HepG2 (cell line): ENCODE data around the gene COX7A1. TPM values are rescaled to one million over a fixed set of nuclear protein-coding genes. Genes with fewer than 3 reads are reported as not detected.

Source experiments
- ATAC-seq: fragments of 200-7000 bp; cut with Tn5 transposase; 3 replicates; pipeline ENCODE4 v1.9.1; 2020; ENCODE audit warnings: mild to moderate bottlenecking, moderate library complexity
- BruUV-seq: library from RNA; stranded (reverse); fragments of 400-500 nt; replicated peaks from 2 replicates; lab custom pipeline; 2021; lab: Mats Ljungman, UMichigan
- CTCF ChIA-PET: fragments of 300-600 bp; formaldehyde crosslinking; extraction: SDS; loops from one replicate; lab custom pipeline; 2021; ENCODE audit warnings: low total read pairs, inconsistent platforms, low intra/inter-chr PET ratio; lab: Yijun Ruan, JAX
- POLR2A ChIA-PET: fragments of 350-600 bp; sonication (Branson Sonifier 250); formaldehyde crosslinking; loops from one replicate; lab custom pipeline; 2020; ENCODE audit warnings: antibody characterized with exemption, inconsistent platforms; lab: Yijun Ruan, JAX
- DNase-seq: peaks from one replicate; pipeline ENCODE4 v3.0.0-alpha.2; 2015; ENCODE audit warnings: low spot score
- FAIRE-seq: peaks from 3 replicates; lab custom pipeline; 2011; peaks lifted over from hg19 to GRCh38; lab: Jason Lieb, UNC
- H2AFZ ChIP-seq: one replicate; pipeline ENCODE4 v1.6.1; 2011; ENCODE audit warnings: low read length, inconsistent platforms
- H3K27ac ChIP-seq: fragments of 300-600 bp; 3 replicates; pipeline ENCODE4 v1.8.0; 2011; ENCODE audit warnings: mixed run types, mild to moderate bottlenecking, mixed read lengths, low read length, inconsistent platforms; ENCODE audit not compliant: insufficient read depth; ENCODE audit errors: extremely low read length
- H3K27me3 ChIP-seq, 2 experiments: fragments of 200-600 bp in 1 of 2; 2 replicates in 1 of 2; 3 replicates in 1 of 2; pipeline versions ENCODE4 v1.6.0 to v1.8.0; 2011; ENCODE audit warnings: low read length in 2 of 2, mild to moderate bottlenecking in 2 of 2, moderate library complexity in 2 of 2, inconsistent platforms in 1 of 2; ENCODE audit not compliant: insufficient read depth in 2 of 2, control insufficient read depth in 1 of 2
- H3K36me3 ChIP-seq, 2 experiments: fragments of 200-600 bp in 1 of 2; replicated peaks in 1 of 2; 2 replicates in 1 of 2; 3 replicates in 1 of 2; pipeline versions ENCODE4 v1.5.1 to v1.8.0; 2011; ENCODE audit warnings: low read length in 2 of 2, inconsistent platforms in 1 of 2; ENCODE audit not compliant: insufficient read depth in 2 of 2, control insufficient read depth in 1 of 2
- H3K4me1 ChIP-seq: 2 replicates; pipeline ENCODE4 v1.5.1; 2012; ENCODE audit warnings: low read length, inconsistent platforms; ENCODE audit not compliant: insufficient read depth
- H3K4me2 ChIP-seq: 2 replicates; pipeline ENCODE4 v1.6.0; 2011; ENCODE audit warnings: low read depth, low read length, inconsistent platforms
- H3K4me3 ChIP-seq, 3 experiments: fragments of 200-600 bp in 1 of 3; sonication (generic), shearing (Covaris generic) in 1 of 3; replicated peaks in 1 of 3; 2 replicates each; pipeline ENCODE4 v1.5.1; 2011 to 2016; ENCODE audit warnings: low read length in 3 of 3, inconsistent platforms in 2 of 3, low read depth in 2 of 3, mild to moderate bottlenecking in 2 of 3, control low read depth in 1 of 3, mixed read lengths in 1 of 3; ENCODE audit not compliant: insufficient read depth in 1 of 3
- H3K79me2 ChIP-seq: one replicate; pipeline ENCODE4 v1.6.1; 2011; ENCODE audit warnings: low read length, inconsistent platforms; ENCODE audit not compliant: insufficient read depth
- H3K9ac ChIP-seq: 2 replicates; pipeline ENCODE4 v1.6.0; 2011; ENCODE audit warnings: mild to moderate bottlenecking, low read depth, low read length, inconsistent platforms; ENCODE audit not compliant: insufficient read depth
- H3K9me3 ChIP-seq: 2 replicates; pipeline ENCODE4 v1.5.1; 2012; ENCODE audit warnings: mild to moderate bottlenecking, low read length
- H4K20me1 ChIP-seq: 2 replicates; pipeline ENCODE4 v1.6.0; 2011; ENCODE audit warnings: inconsistent platforms, mild to moderate bottlenecking, low read length, moderate library complexity; ENCODE audit not compliant: insufficient read depth
- CCDC6 ChIP-seq: sonication (generic); formaldehyde crosslinking; IDR thresholded peaks from 2 replicates; pipeline ENCODE4 v1.8.1; 2022; ENCODE audit warnings: mild to moderate bottlenecking, missing genetic modification reagents, moderate library complexity
- CHD4 ChIP-seq: fragments of 200-600 bp; sonication (generic); IDR thresholded peaks from 2 replicates; pipeline ENCODE4 v1.7.0; 2017; ENCODE audit warnings: mild to moderate bottlenecking, low read length, borderline replicate concordance
- DNMT1 ChIP-seq: sonication (generic); formaldehyde crosslinking; IDR thresholded peaks from 2 replicates; pipeline ENCODE4 v1.5.1; 2020; ENCODE audit warnings: mild to moderate bottlenecking, missing genetic modification reagents
- KAT8 ChIP-seq: IDR thresholded peaks from 2 replicates; pipeline ENCODE4 v1.6.1; 2016; ENCODE audit warnings: missing genetic modification reagents, missing compliant biosample characterization
- MEIS2 ChIP-seq: sonication (generic); formaldehyde crosslinking; IDR thresholded peaks from 2 replicates; pipeline ENCODE4 v1.9.0; 2021; ENCODE audit warnings: mild to moderate bottlenecking, missing genetic modification reagents
- MXD4 ChIP-seq: IDR thresholded peaks from 2 replicates; pipeline ENCODE4 v1.6.1; 2016; ENCODE audit warnings: mild to moderate bottlenecking, missing biosample characterization, missing genetic modification reagents
- NFIC ChIP-seq: IDR thresholded peaks from 2 replicates; pipeline ENCODE4 v1.6.1; 2012; ENCODE audit warnings: mild to moderate bottlenecking, low read length, inconsistent platforms
- PCBP2 ChIP-seq: fragments of 200-400 bp; formaldehyde crosslinking; optimal IDR thresholded peaks from 2 replicates; pipeline ENCODE3; 2018; ENCODE audit warnings: low read length, low read depth; ENCODE audit not compliant: poor library complexity, severe bottlenecking
- SOX13 ChIP-seq, 3 experiments: fragments of 450-650 bp in 1 of 3; sonication (generic) in 1 of 3; formaldehyde crosslinking in 1 of 3; IDR thresholded peaks in 2 of 3; conservative IDR thresholded peaks in 1 of 3; 2 replicates each; pipeline versions ENCODE4 v1.5.0 to v1.6.1; 2016 to 2020; ENCODE audit warnings: antibody characterized with exemption in 1 of 3, mild to moderate bottlenecking in 1 of 3, missing compliant biosample characterization in 1 of 3, missing genetic modification reagents in 1 of 3, moderate library complexity in 1 of 3
- ZFP90 ChIP-seq: sonication (generic); formaldehyde crosslinking; IDR thresholded peaks from 2 replicates; pipeline ENCODE4 v1.8.0; 2022; ENCODE audit warnings: missing genetic modification reagents, mild to moderate bottlenecking, inconsistent platforms, borderline replicate concordance
- ZNF7 ChIP-seq: IDR thresholded peaks from 2 replicates; pipeline ENCODE4 v1.6.1; 2016; ENCODE audit warnings: missing biosample characterization, missing genetic modification reagents
- WGBS: methylation state at CpG from one replicate; pipeline ENCODE4 v1.1.6; 2017; ENCODE audit warnings: low lambda C conversion rate; 5-methylcytosine and 5-hydroxymethylcytosine counted together
- in situ Hi-C: cut with HindIII; loops from 2 replicates; pipeline ENCODE4 v1.10.0; 2017; ENCODE audit warnings: low pct_unique_long_range_greater_than_20kb; ENCODE audit not compliant: extremely low pct_ligation_motif_present
- intact Hi-C: fragments of 100-400 bp; cut with micrococcal nuclease; formaldehyde crosslinking; loops from one replicate; pipeline ENCODE4 v1.10.0; 2022; ENCODE audit not compliant: unreplicated experiment
- polyA plus RNA-seq, 8 experiments: library from polyadenylated mRNA; depleted of rRNA in 3 of 8; stranded (reverse) in 7 of 8; unstranded in 1 of 8; fragments of >200 nt; fragmentation: Illumina TruSeq in 4 of 8; extraction: Trizol in 4 of 8; gene quantifications; 2 replicates each; pipeline versions ENCODE4 v1.2.1 to v1.2.3, GENCODE V29; 2011 to 2016; ENCODE audit warnings: low read depth in 4 of 8, missing spikeins in 1 of 8, mixed read lengths in 1 of 8; ENCODE audit not compliant: insufficient read depth in 1 of 8
- total RNA-seq, 5 experiments: library from RNA; depleted of rRNA; stranded (reverse); fragments of >200 nt; fragmentation: Illumina TruSeq; extraction: Trizol; gene quantifications; 2 replicates each; pipeline ENCODE4 v1.2.3, GENCODE V29; 2016; ENCODE audit warnings: low read depth in 1 of 5
- TF ChIP-seq, protein P1 (sequence below): sonication (generic); formaldehyde crosslinking; IDR thresholded peaks from 2 replicates; pipeline ENCODE4 v1.9.0; 2022; ENCODE audit warnings: low read depth, missing genetic modification reagents
- TF ChIP-seq, protein P2 (sequence below): sonication (generic); IDR thresholded peaks from 2 replicates; pipeline ENCODE4 v1.6.1; 2016; ENCODE audit warnings: low read depth, borderline replicate concordance

Gene COX7A1
- total and polyA plus RNA-seq, 2 of the 13 experiments (the other 11 are each of a cell fraction or from before 2014, with no cell fraction given), result not detected

DNA sequence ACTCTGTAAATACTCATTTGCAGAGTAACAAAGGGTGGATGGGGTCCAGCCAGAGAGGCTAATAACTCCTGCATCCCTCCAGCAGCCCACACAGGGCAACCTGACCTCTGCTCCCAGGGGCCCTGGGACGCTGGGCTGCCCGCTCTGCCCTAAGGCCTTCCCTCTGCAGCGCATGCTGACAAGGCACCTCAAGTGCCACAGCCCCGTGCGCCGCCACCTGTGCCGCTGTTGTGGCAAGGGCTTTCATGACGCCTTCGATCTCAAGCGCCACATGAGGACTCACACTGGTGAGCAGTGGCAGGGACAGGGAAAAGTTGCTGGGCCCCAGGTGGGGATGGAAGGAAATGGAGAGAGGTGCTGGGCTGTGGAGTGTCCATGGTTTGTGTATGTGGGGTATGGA lies 39.6 kb downstream of the COX7A1 start:
- Histone ChIP-seq H3K4me1 (peaks cover 24% of the 10 kb centered on the region), H3K9me3 (no peaks in the 10 kb centered on the region), H3K27ac (no peak overlapping the region), H3K4me2 (no peak overlapping the region), H3K4me3 (no peak overlapping the region), H2AFZ (no peak overlapping the region), H3K79me2 (peaks cover 21% of the 10 kb centered on the region), H4K20me1 (no peaks in the 10 kb centered on the region), H3K9ac (no peak overlapping the region), H3K27me3 (no peaks in the 10 kb centered on the region; a peak in 1 of 5 replicates), H3K36me3 (peaks cover 8 to 12% of the 10 kb centered on the region in 2 experiments; a peak in 2 of 5 replicates)
- intact Hi-C loops, result no loop called here
- no TSS peak for BruUV-seq
- POLR2A ChIA-PET, result no interaction called here
- TF ChIP-seq KAT8 (CRISPR knock-in tag) (no peak), ZNF7 (no peak), DNMT1 (CRISPR knock-in tag) (no peak), NFIC (no peak), MXD4 (no peak), CHD4 (no peak), CCDC6 (CRISPR knock-in tag) (no peak), SOX13 (IDR thresholded peaks at IDR 0.05) (no peak), SOX13 (CRISPR knock-in tag; conservative IDR thresholded peaks at IDR 0.05 in 1 of 2, IDR thresholded peaks at IDR 0.05 in 1 of 2) (no peak), PCBP2 (no peak), ZFP90 (CRISPR knock-in tag) (no peak), MEIS2 (CRISPR knock-in tag) (no peak)
- TF ChIP-seq, protein P1, sequence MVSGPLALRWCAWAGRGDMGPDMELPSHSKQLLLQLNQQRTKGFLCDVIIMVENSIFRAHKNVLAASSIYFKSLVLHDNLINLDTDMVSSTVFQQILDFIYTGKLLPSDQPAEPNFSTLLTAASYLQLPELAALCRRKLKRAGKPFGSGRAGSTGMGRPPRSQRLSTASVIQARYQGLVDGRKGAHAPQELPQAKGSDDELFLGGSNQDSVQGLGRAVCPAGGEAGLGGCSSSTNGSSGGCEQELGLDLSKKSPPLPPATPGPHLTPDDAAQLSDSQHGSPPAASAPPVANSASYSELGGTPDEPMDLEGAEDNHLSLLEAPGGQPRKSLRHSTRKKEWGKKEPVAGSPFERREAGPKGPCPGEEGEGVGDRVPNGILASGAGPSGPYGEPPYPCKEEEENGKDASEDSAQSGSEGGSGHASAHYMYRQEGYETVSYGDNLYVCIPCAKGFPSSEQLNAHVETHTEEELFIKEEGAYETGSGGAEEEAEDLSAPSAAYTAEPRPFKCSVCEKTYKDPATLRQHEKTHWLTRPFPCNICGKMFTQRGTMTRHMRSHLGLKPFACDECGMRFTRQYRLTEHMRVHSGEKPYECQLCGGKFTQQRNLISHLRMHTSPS (CRISPR knock-in tag), result no peak
- TF ChIP-seq, protein P2, sequence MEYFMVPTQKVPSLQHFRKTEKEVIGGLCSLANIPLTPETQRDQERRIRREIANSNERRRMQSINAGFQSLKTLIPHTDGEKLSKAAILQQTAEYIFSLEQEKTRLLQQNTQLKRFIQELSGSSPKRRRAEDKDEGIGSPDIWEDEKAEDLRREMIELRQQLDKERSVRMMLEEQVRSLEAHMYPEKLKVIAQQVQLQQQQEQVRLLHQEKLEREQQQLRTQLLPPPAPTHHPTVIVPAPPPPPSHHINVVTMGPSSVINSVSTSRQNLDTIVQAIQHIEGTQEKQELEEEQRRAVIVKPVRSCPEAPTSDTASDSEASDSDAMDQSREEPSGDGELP, result no peak
- WGBS, result 100% methylated on average over 4 of the region's 10 CpGs
- DNase-seq (no peak), FAIRE-seq (no peak), ATAC-seq (no peak)
- CTCF ChIA-PET, result no interaction called here
- in situ Hi-C loops, result no loop called here
